ENCODE results near the gene REN.

GRCh38 chr1:204152310-204153044 lies 13.7 kb downstream of the REN start:
- TF ChIP-seq, protein P1, sequence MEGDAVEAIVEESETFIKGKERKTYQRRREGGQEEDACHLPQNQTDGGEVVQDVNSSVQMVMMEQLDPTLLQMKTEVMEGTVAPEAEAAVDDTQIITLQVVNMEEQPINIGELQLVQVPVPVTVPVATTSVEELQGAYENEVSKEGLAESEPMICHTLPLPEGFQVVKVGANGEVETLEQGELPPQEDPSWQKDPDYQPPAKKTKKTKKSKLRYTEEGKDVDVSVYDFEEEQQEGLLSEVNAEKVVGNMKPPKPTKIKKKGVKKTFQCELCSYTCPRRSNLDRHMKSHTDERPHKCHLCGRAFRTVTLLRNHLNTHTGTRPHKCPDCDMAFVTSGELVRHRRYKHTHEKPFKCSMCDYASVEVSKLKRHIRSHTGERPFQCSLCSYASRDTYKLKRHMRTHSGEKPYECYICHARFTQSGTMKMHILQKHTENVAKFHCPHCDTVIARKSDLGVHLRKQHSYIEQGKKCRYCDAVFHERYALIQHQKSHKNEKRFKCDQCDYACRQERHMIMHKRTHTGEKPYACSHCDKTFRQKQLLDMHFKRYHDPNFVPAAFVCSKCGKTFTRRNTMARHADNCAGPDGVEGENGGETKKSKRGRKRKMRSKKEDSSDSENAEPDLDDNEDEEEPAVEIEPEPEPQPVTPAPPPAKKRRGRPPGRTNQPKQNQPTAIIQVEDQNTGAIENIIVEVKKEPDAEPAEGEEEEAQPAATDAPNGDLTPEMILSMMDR (conservative IDR thresholded peaks at IDR 0.05; ENCODE audit: low read depth in 2 of 2), result no peak
- TF ChIP-seq EZH2 (IDR thresholded peaks at IDR 0.05; ENCODE audit: low read depth, unreplicated experiment) (no peak), POLR2AphosphoS5 (IDR thresholded peaks at IDR 0.05; ENCODE audit: low read depth) (no peak), EZH2phosphoT487 (IDR thresholded peaks at IDR 0.05; ENCODE audit: unreplicated experiment) (no peak), REST (IDR thresholded peaks at IDR 0.05; ENCODE audit: unreplicated experiment) (no peak), JUNB (IDR thresholded peaks at IDR 0.05; ENCODE audit: unreplicated experiment) (no peak), NANOG (IDR thresholded peaks at IDR 0.05; ENCODE audit: borderline replicate concordance) (no peak), CREB1 (CRISPR knock-in tag; IDR thresholded peaks at IDR 0.05; ENCODE audit: low read depth) (no peak), ZNF331 (CRISPR knock-in tag; IDR thresholded peaks at IDR 0.05; ENCODE audit: low read depth) (no peak), STAT1 (IDR thresholded peaks at IDR 0.05; ENCODE audit: unreplicated experiment) (no peak), ZNF114 (CRISPR knock-in tag; IDR thresholded peaks at IDR 0.05) (no peak), ZNF462 (CRISPR knock-in tag; IDR thresholded peaks at IDR 0.05) (no peak)
- TF ChIP-seq, protein P2, sequence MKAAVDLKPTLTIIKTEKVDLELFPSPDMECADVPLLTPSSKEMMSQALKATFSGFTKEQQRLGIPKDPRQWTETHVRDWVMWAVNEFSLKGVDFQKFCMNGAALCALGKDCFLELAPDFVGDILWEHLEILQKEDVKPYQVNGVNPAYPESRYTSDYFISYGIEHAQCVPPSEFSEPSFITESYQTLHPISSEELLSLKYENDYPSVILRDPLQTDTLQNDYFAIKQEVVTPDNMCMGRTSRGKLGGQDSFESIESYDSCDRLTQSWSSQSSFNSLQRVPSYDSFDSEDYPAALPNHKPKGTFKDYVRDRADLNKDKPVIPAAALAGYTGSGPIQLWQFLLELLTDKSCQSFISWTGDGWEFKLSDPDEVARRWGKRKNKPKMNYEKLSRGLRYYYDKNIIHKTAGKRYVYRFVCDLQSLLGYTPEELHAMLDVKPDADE (IDR thresholded peaks at IDR 0.05), result no peak

Measured in GM23338 (cell line).